ENCODE measurements around the gene ADAM17.
A peak's percentile ranks its signal among the peaks of the same experiment; 100 is the strongest.
"Not testable (repeated sequence)": the region's sequence is repeated elsewhere in the genome, so short reads cannot be mapped to it uniquely, and the experiment has no call there.

Gene ADAM17

DNA sequence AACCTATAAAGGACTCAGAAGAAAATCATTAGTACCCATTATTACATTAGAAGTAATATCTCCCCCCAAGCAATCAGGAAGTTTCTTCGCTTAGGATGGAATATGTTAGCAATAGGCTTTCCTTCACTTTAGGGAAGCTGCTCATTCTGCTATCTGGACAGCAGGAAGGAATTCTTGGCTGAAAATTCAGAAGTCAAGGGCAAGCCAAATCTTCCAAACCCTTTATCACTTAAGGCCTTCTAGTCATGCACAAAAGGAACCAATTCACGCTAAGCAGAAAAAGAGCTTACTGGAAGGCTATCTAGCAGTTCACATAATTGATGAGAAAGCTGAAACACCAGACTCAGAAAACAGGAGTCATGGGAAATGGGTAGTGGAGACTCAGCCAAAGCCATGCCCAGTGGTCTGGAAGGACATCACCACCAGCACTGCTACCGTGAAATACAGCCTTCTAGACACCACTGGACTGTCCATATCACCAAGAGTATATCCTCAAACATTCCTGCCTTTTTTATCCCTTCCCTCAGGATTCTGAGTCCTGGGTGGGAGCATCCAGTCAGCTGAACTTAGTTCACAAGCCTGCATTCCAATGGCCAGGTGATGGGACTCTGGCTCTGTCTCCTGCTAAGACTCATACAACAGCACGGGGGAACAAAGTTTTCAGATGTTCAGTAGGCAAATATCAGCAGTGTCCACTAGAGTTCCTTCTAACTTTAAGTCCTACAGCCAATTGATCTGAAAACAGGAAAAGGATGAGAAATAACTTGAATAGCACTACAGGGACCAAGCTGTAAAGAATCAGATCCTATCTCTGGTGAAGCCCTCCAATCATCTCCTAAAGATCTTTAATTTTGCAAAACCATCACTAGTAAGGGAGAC, 14.8 kb upstream of the ADAM17 start:
- DNase-seq (ENCODE audit: extremely low read depth in 1 of 2, low read depth in 1 of 2), result no peak

DNA sequence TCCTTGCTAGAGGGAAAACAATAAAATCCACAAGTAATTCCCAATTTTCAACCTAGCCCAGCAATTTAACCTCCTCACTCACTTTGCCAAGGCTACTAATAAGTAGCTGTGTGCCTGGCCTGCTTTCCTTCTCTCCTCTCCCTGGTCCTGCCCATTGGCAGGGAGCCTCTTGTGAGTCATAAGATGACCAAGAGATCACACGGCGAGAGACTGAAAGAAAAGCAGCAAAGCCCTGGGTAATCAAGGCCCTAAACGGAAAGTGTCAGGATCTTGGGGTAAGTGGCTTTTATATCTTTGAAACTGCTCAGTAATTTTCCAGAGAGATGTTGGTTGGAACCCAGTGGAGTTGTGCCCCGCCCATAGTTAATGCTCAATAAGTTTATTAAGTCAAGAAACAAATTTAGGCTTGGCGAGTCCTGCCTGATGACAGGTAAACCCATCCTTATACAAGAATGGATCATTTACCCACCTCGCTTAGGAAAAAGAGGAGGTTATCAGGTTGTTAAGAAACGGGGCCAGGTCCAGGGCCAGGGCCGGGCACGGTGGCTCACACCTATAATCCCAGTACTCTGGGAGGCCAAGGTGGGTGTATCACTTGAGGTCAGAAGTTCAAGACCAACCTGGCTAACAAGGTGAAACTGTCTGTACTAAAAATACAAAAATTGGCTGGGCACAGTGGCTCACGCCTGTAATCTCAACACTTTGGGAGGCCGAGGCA, 10.0 kb upstream of the ADAM17 start:
- no peak for DNase-seq (ENCODE audit: extremely low read depth in 1 of 2, low read depth in 1 of 2)

DNA sequence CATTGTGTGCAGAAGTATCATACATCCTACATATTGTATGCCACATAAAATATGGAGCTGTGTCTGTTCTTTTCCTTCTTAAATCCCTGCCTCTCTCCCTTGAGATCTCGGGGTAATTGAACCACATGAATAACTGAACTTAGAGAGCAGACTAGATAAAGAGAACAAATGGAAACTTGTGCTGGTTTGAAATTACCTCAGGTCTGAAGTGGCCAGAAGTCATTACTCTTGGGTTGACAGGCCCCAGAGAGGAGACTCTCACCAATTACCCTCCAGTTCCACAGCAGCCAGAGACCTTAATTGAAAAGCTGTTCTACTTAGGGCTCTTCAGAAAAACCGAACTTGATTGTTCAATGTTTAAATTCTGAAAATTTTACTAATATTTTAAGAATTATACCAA, 5.0 kb upstream of the ADAM17 start:
- DNase-seq (ENCODE audit: extremely low read depth in 1 of 2, low read depth in 1 of 2), result no peak

DNA sequence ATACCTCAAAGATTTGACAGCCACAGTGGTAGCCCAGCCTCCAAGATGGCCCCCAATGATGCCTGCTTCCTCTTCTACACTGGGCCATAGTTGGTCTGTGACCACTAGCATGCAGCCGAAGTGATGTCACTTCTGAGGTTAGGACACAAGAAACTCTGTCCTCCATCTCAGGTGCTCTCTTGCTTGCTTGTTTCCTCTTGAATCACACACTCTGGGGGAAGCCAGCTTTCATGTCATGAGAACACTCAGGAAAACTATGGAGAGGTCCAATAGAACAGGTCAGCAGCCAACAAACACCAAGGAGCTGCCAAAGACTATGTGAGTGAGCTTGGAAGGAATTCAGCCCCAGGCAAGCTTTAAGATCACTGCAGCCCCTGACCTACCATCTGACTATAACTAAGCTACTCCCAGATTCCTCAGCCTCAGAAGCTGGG, 3.3 kb upstream of the ADAM17 start:
- no peak for DNase-seq (ENCODE audit: extremely low read depth in 1 of 2, low read depth in 1 of 2)

DNA sequence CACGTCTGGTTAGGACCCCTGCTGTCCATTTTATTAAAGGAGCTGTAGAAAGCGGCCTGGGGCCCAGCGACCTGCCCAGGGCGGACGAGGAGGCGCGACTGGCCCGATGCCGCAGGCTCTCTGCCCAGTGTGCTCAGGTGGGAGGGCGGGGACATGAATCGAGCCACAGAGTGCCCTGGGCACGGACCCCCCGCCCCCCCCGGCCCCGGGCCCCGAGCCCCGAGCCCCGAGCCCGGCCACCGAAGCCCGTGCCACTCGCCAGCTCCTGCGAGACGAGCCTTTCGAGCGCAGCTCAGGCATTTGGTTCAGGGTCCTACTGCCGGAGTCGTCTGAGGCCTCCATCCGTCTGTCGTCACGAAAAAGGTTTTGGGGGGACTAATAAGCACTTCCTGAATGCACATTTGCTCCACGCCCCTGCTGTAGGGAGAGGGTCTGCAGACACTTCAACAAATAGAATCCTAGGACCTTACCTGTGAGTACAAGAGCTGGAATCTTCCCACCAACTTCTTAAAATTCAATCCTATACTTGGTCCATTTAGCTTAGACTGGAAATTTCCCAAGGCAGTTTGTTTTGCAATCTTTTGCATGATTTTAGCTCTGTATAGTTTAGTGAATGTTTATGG, 602 bp upstream of the ADAM17 start:
- peak in 1 of 2 donors; percentile 0 for DNase-seq (ENCODE audit: extremely low read depth in 1 of 2, low read depth in 1 of 2)

DNA sequence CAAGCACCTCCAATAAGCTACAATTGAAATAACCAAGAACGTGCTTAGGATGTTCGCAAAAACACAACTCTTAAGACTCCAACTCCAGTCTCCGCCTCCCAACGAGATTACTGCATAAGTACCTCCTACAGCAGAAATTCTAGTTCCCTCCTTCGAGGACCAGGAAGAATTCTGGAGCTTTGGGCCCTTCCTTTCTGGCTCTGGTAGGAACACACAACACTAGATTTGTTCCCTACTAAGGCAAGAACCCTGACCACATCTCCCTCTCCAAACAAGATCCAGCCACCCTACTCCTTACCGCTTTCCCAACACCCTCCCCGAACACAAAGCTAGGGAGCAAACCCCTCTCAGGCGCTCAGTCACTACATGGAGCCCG, 721 bp downstream of the ADAM17 start:
- no peak for DNase-seq (ENCODE audit: extremely low read depth in 1 of 2, low read depth in 1 of 2)

DNA sequence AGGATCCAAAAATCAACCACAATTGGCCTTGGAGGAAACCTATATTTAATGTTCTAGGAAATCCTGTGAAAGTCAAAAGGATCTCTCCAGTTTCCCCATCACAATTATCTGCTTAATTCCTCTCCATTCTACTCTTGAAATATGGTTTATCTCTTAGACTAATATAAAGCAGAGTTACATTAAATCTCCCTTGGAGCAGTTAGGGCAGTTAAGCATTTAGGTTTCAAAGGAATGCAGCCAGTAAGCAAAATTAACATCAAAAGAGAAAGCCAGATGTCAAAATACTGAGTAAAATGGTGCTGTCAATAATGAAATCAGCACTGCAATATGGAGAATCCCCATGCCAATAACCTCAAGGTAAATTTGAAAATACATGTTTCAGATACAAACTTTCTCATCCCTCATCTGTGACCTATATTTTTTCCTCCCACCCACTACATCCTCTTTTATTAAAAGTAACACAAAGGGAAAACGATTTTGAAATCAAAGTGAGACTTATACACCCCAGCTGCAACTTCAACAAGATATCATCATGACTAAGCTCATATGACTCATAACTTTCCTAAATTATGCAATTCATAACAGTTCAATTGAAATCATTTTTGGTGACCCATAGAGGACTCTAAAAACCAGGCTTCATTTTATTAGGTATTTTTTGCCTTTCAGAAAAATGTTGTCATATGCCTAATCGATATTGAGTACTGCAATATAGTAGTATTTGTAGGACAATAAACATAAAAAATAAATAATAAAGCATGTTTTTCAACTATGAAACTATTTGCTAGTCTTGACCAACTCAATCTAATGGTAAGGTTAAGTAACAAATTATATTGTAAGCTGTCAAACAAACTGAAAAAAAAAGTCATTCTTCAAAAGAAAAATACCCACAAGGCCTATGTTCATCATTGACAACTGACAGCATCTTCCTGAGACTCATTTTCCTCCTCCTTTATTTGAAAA, 3.1 kb downstream of the ADAM17 start:
- no peak for DNase-seq (ENCODE audit: extremely low read depth in 1 of 2, low read depth in 1 of 2)

DNA sequence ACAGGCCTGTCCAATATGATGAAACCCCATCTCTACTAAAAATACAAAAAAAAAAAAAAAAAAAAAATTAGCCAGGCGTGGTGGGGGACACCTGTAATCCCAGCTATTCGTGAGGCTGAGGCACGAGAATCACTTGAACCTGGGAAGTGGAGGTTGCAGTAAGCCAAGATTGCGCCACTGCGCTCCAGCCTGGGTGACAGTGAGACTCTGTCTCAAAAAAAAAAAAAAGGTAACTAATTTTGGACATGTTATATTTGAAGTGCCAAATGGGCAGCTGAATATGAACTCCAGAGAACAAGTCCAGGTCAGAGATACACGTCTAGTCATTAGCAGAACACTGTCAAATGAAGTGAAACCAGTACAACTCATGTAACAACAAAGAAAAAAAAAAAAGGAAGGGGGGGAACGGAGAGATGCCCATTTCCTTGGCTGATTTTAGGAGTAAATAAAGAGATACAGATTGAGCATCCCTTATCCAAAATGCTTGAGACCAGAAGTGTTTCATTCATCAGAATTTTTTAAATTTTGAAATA, 4.7 kb downstream of the ADAM17 start:
- not testable (repeated sequence) for DNase-seq (ENCODE audit: extremely low read depth in 1 of 2, low read depth in 1 of 2)

DNA sequence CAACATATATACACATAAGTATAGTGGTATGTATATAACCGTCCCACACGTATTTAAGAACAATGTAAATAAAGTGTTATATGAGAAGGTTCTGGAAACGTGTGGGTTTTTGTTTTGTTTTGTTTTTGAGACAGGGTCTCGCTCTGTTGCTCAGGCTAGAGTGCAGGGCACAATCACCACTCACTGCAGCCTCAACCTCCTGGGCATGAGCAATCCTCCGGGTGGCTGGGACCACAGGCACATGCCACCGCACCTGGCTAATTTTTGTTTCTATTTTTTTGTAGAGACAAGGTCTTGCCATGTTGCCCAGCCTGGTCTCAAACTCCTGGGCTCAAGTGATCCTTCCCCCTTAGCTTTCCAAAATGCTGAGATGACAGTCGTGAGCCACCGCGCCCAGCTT, 6.2 kb downstream of the ADAM17 start:
- DNase-seq (ENCODE audit: extremely low read depth in 1 of 2, low read depth in 1 of 2), result no peak

DNA sequence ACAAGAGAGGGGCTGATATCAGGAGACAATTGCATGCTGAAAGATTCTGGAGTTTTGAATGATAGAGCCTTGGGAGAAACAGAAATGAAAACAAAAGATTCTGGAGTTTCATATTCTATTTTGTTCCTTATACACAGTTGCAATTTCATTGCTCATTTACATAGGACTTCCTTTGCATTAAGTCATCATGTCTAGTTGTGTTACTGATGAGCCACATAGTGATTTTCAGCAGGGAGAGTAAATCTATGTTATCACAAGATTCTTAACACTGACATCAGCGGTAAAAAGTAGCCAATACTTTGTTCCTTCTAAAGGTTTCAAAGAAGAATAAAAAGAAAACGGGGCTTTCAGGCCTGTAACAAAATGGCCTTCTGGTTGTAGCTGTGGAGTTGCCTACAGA, 7.1 kb downstream of the ADAM17 start:
- DNase-seq (ENCODE audit: extremely low read depth in 1 of 2, low read depth in 1 of 2), result no peak

DNA sequence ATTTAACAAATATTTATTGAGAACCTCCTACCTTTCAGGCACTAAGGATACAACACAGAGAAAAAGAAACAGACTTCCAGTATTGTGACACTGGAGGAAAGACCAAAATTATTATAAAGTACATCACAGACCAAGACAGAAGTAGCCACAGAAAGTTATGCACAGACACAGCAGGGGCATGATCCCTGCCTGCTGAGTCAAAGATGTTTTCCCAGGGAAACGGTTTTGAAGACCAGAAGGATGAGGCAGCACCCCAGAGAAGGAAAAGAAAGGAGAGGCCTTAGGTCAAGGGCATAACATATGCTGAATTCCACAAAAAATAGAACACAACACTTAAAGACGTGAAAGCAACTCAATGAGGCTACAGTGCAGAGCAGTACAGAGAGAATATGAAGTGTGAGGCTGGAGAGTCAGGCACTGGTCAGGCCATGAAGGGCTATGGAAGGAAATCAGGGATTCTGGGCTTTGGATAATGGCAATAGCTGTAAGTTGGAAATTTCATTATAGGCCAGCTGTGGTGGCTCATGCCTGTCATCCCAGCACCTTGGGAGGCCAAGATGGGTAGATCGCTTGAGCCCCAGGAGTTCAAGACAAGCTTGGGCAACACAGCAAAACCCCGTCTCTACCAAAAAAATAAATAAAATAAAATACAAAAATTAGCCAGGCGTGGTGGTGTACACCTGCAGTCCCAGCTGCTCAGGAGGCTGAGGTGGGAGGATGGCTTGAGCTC, 8.2 kb downstream of the ADAM17 start:
- DNase-seq (ENCODE audit: extremely low read depth in 1 of 2, low read depth in 1 of 2), result no peak

DNA sequence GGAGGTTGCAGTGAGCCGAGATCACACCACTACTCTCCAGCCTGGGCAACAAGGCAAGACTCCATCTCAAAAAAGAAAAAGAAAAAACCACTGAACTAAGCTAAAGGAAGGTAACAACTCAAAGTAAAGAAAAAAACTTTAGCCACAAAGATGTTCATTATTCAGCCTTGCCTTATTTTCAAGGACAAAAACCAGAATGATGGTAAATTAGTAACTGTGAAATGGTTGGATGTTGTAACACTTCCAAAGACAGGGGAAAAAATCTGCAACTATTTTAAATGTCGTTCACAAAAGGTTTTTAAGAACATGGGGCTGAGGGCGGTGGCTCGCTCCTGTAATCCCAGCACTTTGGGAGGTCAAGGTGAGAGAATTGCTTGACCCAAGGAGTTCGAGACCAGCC, 10.1 kb downstream of the ADAM17 start:
- no peak for DNase-seq (ENCODE audit: extremely low read depth in 1 of 2, low read depth in 1 of 2)

DNA sequence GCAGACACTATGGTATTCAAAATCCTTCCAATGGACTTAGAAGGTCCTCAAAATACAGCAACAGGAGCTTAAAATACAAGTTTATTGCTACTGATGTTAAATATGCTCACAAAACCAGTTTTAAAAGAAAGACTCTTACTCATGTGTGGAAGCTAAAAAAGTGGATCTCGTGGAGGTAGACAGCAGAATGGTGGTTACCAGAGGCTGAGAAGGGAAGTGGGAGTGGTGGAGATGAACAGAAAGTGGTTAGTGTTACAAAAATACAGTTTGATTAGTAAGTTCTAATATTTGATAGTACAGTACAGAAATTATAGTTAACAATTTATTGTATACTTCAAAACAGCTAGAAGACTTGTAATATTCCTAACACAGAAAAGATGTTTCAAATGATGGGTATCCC, 12.1 kb downstream of the ADAM17 start:
- no peak for DNase-seq (ENCODE audit: extremely low read depth in 1 of 2, low read depth in 1 of 2)

DNA sequence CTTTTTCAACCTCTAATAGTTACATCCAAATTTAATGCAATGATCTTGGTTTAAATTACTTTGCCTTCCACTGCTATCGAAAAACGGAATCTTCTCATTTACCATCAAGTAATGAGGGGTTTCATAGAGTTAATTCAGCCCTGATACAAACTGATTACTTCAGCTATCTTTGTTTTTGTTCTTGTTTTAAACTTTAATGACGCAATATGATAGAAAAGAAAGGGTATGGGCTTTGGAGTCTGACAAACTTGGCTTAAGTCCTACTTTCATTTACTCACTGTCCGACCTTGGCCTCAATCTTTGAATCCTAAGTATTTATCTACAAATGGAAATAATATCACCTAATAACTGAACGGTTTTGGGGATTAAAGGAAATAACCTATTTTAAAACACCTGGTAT, 16.1 kb downstream of the ADAM17 start:
- DNase-seq (ENCODE audit: extremely low read depth in 1 of 2, low read depth in 1 of 2), result no peak

DNA sequence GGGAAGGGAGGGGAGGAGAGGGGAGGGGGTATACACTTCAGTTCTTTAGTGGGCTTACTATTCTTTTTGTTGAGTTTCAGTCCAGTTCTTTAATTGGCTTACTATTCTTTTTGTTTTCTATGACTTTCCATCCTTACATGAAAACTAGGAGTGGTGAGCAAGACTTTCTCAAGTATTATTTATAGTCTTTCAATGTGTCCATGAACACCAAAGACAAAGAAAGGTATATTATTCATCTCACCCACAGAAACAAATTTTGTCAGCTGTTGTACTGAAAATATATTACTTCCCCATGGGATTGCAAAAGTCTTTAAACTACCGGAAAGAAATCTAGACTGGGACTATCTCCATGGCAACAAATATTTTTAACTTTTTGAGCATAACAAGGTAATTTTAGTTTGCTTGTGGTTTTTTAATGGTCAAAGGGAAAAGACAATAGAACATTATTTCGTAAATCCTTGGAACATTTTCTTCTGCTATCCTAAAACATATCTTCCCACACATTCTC, 17.6 kb downstream of the ADAM17 start:
- no peak for DNase-seq (ENCODE audit: extremely low read depth in 1 of 2, low read depth in 1 of 2)

DNA sequence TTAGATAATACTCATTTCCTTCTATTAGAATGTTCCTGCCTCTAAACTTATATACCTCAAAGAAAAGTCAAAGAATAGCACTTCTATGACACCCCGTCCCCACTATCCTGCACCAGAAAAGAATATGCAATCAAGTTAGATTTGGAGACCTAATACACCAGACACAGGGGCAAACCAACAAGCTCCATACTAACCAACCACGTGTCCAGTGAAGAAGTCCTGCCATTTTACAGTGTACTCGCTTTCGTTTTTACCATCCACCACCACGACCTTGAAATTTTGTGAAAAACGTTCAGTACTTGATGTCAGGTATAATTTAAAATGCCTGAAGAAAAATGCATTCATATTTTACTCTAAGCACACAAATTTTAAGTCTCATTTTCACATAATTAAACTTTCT, 19.1 kb downstream of the ADAM17 start:
- no peak for DNase-seq (ENCODE audit: extremely low read depth in 1 of 2, low read depth in 1 of 2)

DNA sequence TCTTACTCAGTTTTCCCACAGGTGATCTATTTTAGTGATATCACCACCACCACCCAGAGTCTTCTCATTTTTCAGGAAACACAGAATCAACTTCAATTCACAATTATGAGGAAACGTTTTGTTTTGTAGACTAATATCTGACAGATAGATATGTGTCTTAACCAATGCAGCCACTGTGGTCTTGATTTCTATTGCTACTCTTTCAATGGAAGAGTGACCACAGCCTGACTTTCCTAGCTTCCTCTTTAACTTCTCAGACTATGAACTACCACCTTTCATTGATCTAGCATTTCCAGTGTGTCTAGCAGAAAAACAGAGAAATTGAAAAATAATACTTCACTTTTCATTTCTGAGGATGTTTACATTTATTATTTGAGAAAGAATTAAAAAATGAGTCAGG, 20.5 kb downstream of the ADAM17 start:
- no peak for DNase-seq (ENCODE audit: extremely low read depth in 1 of 2, low read depth in 1 of 2)

DNA sequence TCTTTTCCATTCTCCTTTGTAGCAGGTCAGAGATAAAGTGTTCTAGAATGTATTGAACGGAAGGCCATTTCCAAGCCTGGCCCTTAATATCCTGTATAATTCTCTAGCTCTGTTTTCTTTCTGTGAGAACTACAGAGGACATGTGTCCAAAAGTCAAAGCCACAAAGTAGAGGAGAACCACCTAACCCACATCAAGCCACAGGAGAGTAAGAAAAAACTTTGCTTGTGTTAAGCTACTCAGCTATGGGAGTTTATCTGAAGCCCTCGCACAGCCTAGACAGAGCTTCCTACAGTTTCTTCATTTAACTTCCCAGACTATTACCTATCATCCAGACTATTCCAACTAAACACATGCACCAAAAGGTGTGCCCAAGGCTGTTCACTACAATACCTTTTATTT, 22.0 kb downstream of the ADAM17 start:
- DNase-seq (ENCODE audit: extremely low read depth in 1 of 2, low read depth in 1 of 2), result no peak

DNA sequence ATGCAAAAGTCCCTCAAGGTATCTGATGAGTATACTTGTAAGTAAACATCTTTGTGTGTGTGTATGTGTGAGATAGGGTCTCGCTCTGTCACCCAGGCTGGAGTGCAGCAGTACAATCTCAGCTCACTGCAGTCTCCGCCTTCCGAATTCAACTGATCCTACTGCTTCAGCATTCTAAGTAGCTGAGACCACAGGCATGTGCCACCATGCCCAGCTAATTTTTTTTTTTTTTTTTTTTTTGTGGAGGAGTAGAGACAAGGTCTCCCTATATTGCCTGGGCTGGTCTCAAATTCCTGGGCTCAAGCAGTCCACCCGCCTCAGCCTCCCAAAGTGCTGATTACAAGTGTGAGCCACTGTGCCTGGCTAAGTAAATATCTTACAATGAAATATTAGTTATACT, 23.2 kb downstream of the ADAM17 start:
- DNase-seq (ENCODE audit: extremely low read depth in 1 of 2, low read depth in 1 of 2), result no peak

Data from activated CD8-positive, alpha-beta memory T cell treated with anti-CD3 and anti-CD28 coated beads for 1 hour (primary cell).